HG03460 (cell line): Measurements from ENCODE around the gene OLFM1.
"Not testable (repeated sequence)": the region's sequence is repeated elsewhere in the genome, so short reads cannot be mapped to it uniquely, and the experiment has no call there.

Experiments used
- ATAC-seq: cut with Tn5 transposase; IDR thresholded peaks from one replicate; pipeline ENCODE4 v1.9.1; 2021; ENCODE audit not compliant: unreplicated experiment

OLFM1 gene

GRCh38 chr9:135105211-135105745, 17.8 kb downstream of the OLFM1 start:
- ATAC-seq = no peak

- no peak for ATAC-seq
Measured at GRCh38 chr9:135105938-135106491, 18.5 kb downstream of the OLFM1 start.

GRCh38 chr9:135106551-135107270, 19.2 kb downstream of the OLFM1 start:
- ATAC-seq = no peak

- no peak for ATAC-seq
Measured at GRCh38 chr9:135107581-135108235, 20.2 kb downstream of the OLFM1 start.

GRCh38 chr9:135108831-135109510, 21.5 kb downstream of the OLFM1 start:
- no peak for ATAC-seq

GRCh38 chr9:135109650-135110049, 22.2 kb downstream of the OLFM1 start:
- no peak for ATAC-seq

GRCh38 chr9:135110416-135110815, 22.9 kb downstream of the OLFM1 start:
- no peak for ATAC-seq

- ATAC-seq = not testable (repeated sequence)
Measured at GRCh38 chr9:135111600-135111999, 24.1 kb downstream of the OLFM1 start.

- ATAC-seq = no peak
Measured at GRCh38 chr9:135116371-135116770, 28.9 kb downstream of the OLFM1 start.

- no peak for ATAC-seq
Measured at GRCh38 chr9:135116881-135117280, 29.4 kb downstream of the OLFM1 start.

- ATAC-seq = no peak
Measured at GRCh38 chr9:135117281-135117680, 29.8 kb downstream of the OLFM1 start.

- ATAC-seq = no peak
Measured at GRCh38 chr9:135119496-135120064, 32.1 kb downstream of the OLFM1 start.

GRCh38 chr9:135120249-135120648, 32.8 kb downstream of the OLFM1 start:
- no peak for ATAC-seq

GRCh38 chr9:135122316-135122715, 34.8 kb downstream of the OLFM1 start:
- no peak for ATAC-seq

- ATAC-seq = no peak
Measured at GRCh38 chr9:135123126-135123772, 35.8 kb downstream of the OLFM1 start.

GRCh38 chr9:135123773-135124134, 36.3 kb downstream of the OLFM1 start:
- no peak for ATAC-seq

- no peak for ATAC-seq
Measured at GRCh38 chr9:135126451-135127187, 39.2 kb downstream of the OLFM1 start.

- ATAC-seq = no peak
Measured at GRCh38 chr9:135127718-135128670, 40.5 kb downstream of the OLFM1 start.

- no peak for ATAC-seq
Measured at GRCh38 chr9:135129137-135129695, 41.7 kb downstream of the OLFM1 start.
